Stimulated activated CD4-positive, alpha-beta T cell treated with anti-CD3 and anti-CD28 coated beads, Interleukin-12 subunit alpha, Interleukin-12 subunit beta, amount 100 ng/mL, for 24 hours (primary cell): ENCODE measurements around the gene ADAMTS5.

ENCODE experiments used
- DNase-seq, 2 experiments: peaks; one replicate each; pipeline ENCODE4 v3.0.0-alpha.2; 2020; ENCODE audit warnings: low read depth in 2 of 2

ADAMTS5 gene

GRCh38 chr21:26948194-26948593, 18.7 kb downstream of the ADAMTS5 start:
- no peak for DNase-seq

DNA sequence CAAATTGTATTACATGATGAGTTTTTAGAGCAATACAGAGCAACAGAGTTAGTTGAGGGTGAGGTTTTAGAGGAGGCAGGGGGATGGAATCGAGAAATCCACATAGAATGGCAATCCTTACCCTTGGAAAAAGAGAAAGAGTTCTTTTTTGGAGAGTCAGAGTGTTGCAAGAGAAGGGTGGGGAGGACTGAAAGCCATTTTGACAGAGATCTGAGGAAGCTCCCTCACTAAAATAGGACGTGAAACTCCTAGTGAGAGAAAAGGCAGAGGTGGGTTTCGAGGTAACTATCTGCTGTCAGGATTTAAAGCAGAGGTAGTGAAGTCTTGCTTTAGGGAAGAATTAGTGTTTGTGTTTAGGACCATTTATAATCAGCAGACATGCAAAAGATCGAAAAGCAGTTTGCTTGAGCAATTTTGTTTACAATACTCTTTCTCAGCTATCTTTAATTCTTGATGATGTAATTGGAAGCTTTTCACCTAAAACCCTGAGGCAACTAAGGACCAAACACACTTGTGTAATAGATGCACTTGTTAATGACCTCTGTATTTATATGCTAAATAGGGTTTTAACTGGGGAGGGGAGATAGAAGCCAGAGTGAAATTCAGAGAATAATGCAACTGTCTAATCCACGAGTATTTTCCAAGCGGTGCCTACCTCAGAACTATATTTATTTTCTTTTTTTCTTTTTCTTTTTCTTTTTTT, 20.0 kb downstream of the ADAMTS5 start:
- no peak for DNase-seq

DNA sequence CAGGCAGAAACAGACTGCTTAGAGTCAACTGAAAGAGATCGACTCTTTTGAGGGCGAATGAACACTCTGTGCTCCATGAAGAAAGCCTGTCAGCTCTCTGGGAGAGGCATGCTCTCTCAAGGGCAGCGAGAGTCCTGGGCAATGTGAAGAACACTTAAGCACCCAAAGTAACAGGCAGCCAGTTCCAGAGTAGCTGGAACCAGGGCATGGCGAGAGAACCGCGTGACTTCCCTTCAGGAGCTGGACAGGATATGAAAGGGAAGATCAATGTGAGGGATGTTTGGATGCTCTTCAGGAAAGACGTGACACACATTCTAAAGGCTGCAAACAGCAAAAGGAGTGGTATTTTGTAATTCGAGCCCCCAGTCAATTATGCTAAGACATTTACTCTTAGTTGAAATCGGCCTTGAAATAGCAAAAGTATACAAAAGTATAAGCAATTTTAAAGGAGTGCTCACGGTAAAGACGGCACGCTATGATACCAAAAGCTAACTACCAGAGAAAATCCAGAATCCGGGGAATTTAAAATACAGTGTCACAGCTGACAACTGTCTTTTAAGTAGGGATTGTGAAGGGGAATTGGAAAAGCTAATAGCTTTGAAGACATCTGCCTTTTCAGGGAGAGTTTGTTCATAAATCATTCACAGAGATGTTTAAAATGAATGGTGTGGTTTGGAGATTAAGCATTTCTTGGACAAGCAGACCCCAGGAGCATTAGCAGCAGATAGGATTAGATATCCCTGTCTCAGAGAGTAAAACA, 20.8 kb downstream of the ADAMTS5 start:
- no peak for DNase-seq

DNA sequence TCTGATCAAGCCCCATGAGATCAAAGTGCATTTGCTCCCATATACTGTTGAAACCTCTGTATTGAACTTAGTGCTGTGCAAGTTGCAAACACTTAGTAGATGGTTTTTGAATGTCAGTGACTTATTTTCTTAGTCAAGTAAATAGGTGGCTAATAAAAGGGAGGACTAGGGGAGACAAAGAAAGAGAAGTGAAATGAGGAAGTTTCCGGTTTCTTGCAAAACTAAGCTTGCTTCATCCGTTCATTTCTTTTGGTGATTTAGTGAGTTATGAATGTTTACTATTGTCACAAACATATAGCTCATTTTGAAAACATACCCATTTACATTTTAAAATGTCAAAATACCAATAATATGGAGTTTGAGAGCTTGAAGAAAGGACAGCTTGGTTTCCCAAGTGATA, 23.0 kb downstream of the ADAMTS5 start:
- no peak for DNase-seq

DNA sequence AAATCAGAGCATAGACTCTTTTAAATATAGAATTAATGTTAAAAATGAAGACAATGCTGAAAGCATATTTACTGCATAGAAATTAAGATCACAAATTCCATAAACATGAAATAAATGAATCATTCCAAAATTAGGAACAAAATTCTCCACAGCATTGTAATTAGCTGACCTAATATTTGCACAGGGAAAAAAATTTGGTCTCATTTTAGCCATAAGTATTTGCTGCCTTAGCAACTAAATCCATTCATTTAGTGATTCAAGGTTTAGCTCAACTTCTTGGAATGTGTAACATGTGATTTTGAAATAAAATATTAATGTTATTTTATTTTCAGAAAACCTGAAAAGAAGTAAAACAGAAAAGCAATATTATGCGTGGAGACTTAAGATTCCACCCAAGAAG, 25.5 kb downstream of the ADAMTS5 start:
- no peak for DNase-seq

DNA sequence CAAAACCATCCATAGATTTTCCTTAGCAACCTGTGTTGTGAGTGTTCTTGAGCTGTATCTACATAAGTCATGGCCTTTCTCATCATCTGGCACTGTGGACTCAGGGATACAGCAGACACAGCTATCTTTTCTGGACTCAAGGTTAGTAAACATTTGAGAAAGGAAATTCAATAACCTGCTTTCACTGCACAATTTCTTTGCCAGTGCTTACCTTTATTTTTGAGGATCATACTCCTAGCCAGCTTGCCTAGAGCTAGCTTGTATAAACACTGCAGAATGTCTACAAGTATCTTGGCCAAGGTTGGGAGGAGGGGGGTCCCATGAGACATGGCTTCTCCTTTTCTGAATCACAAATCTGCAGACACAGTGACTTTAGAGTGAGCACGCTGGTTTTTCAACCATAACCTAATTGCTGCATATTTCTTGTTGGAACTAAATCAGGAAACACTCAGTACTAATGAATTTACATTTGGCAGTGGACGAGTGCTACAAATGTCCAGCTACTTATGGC, 27.2 kb downstream of the ADAMTS5 start:
- DNase-seq: no peak

DNA sequence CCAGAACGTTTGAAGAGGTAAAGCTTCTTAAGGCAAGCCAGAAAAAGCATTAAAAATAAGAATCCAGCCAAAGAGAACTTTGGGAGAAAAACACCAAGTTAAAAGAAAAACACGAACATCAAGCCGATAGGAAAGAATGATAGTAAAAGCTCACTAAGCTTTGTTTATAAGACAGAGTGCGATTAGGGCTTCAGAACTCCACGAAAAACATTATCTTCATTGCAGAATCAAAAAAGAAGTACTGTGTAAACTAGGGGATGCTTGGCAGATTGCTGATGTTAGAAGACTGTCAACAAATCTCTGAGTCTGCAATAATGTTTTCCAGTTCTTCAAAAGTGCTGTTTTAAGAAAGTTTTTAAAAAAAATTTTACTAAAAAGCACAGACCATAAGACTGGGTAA, 30.2 kb downstream of the ADAMTS5 start:
- DNase-seq: no peak

DNA sequence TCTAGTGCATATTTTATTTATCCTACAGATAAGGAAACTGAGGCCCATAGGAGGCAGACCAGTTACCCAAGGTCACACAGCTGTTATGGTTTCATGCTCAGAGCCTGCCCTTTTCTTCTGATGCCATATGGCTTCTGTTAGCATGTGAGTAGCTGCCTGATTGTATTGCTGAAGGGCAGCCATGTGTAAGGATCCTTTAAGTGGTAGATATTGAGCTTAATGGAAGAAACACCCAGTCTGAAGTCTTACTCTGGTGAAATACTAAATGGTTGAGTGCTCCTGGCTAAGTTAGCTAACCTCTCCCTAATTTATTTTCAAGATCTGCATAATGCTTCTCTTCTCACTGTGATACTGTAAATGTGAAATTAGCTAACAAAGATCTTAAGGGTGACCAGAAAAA, 30.9 kb downstream of the ADAMTS5 start:
- no peak for DNase-seq

DNA sequence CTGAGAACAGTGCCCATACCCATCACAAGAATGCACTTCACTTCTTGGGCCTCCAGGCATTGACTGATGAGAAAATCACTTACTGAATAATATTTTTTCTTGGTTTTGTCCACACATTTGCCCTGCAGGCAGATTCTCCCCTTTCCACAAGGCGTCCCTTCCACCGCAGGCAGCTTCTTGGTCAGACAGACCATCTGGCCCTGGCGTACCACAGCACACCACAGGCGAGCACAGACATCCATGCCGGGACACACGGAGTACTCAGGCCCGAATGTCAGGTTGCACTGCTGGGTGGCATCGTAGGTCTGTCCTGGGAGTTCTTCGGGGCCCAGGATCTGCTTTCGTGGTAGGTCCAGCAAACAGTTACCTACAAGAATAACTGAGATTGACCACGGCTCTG, 32.5 kb downstream of the ADAMTS5 start:
- DNase-seq: no peak

GRCh38 chr21:26933448-26933847, 33.4 kb downstream of the ADAMTS5 start:
- no peak for DNase-seq

DNA sequence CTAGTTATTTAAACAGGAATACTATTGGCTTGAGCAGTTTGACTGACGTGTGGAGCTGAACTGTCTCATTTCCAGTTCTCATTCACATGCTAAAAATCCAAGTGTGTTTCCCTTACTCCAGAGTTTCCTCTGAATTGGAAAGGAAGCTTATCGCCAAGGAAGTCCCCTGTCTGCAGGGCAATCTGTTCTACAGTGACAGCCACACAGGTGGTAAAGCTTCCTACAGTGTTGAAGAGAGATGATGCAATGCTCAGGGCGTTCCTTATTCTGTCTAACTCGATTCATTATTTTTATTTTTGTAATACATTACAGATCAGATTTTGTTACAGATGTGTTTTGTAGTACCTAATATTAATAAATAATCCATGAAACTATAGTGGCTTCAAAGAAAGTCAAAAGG, 41.3 kb downstream of the ADAMTS5 start:
- DNase-seq: no peak

DNA sequence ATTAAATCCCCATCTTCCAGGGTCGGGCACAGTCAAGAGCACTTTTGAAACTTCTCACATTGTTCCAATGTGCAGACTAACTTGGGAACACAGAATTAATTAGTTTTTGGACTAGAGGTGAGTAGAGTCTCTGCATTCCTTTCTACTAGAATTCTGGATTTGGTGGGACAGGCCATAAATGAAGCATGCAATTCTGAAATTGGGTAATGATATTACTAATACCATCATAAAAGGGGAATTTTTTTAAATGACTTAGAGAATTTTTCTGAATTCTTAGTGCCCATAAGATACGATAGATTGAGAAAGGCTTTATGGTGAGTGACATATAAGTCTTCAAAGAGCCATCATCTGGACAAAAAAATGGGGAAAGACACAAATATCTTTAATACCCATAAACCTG, 41.8 kb downstream of the ADAMTS5 start:
- no peak for DNase-seq

GRCh38 chr21:26923986-26924385, 42.9 kb downstream of the ADAMTS5 start:
- no peak for DNase-seq

GRCh38 chr21:26920055-26920454, 46.8 kb downstream of the ADAMTS5 start:
- DNase-seq: no peak

GRCh38 chr21:26918323-26919079, 48.4 kb downstream of the ADAMTS5 start:
- DNase-seq: no peak

DNA sequence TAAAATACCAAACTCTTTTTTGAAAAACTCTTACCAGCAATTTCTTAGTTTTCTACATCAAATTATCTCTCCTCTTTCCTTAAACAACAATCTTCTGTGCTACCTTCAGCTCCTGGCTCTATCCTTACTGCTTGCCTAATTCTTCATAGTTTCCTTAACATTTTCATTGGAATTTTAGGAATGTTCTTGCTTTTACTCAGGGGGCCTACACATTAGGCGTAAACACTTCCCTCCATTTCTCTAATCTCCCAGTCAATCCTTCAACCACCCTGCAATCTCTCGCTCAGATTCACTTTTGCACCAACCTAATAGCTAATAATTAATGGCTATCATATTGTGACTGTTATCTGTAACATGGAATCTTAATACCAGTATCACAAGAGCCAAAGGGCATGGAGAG, 50.1 kb downstream of the ADAMTS5 start:
- no peak for DNase-seq

- DNase-seq: no peak
Measured at GRCh38 chr21:26914557-26914956, 52.3 kb downstream of the ADAMTS5 start.

GRCh38 chr21:26912466-26912865, 54.4 kb downstream of the ADAMTS5 start:
- no peak for DNase-seq

- no peak for DNase-seq
Measured at GRCh38 chr21:26909972-26910371, 56.9 kb downstream of the ADAMTS5 start.

DNA sequence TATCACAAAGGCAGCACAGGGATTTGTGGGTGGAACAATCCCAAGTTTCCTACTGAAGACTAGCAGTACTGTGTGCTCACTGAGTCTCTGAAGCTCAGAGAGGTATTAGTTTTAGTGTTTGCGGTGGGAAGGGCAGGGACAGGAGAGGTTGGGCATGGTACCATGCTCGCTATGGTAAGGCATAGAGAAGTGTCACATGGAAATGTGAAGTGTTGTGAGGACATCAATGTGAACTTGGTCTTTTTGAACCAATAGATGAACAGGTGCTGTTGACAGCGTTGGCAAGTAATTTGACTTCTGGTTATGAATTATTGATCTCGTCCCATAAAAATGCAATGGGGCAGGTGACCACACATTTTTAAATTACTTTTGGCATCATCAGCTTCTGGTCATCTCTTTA, 65.9 kb downstream of the ADAMTS5 start:
- DNase-seq: no peak

GRCh38 chr21:26892151-26892550, 74.7 kb downstream of the ADAMTS5 start:
- no peak for DNase-seq

DNA sequence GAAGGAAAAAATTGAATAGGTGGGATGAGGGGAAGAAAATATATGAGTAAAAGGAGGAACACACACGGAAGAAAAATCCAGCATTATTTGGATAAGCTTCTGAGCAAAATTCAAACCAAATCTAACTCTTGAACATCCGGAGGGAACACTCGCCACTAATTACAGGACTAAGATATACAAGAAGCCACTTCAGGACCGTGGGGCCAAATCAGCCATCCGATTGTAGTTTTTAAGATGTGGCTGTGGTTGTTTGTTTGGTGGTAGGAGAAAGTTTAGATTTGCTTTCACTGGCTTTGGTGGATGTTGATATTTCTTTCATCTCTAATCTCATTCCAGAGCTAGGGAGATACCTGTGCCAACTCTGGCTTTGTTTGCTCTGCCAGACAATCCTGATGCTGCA, 78.0 kb downstream of the ADAMTS5 start:
- no peak for DNase-seq

GRCh38 chr21:26888256-26888655, 78.6 kb downstream of the ADAMTS5 start:
- DNase-seq: no peak
